CD14-positive monocyte (primary cell): ENCODE data around the gene TAF1A. TPM values are rescaled to one million over a fixed set of nuclear protein-coding genes. Genes with fewer than 3 reads are reported as not detected.

ENCODE experiments used
- DNase-seq, 3 donors: peaks; one replicate each; pipeline ENCODE4 v3.0.0-alpha.2; 2011 to 2022
- H2AFZ ChIP-seq: 2 replicates; pipeline ENCODE4 v1.6.0; 2012; ENCODE audit warnings: mild to moderate bottlenecking, low read depth, low read length, inconsistent platforms; ENCODE audit not compliant: insufficient read depth, poor library complexity, severe bottlenecking
- H3K27ac ChIP-seq, 2 donors: 1 replicate in 1 of 2; 2 replicates in 1 of 2; pipeline ENCODE4 v1.5.1; 2012 to 2013; ENCODE audit warnings: low read length in 2 of 2, control low read depth in 1 of 2, inconsistent platforms in 1 of 2, low read depth in 1 of 2, mild to moderate bottlenecking in 1 of 2
- H3K27me3 ChIP-seq, 2 donors: one replicate each; pipeline versions ENCODE4 v1.6.0 to v1.6.1; 2011 to 2013; ENCODE audit warnings: low read length in 2 of 2; ENCODE audit not compliant: control insufficient read depth in 2 of 2, insufficient read depth in 2 of 2
- H3K36me3 ChIP-seq, 2 donors: replicated peaks in 1 of 2; 1 replicate in 1 of 2; 2 replicates in 1 of 2; pipeline versions ENCODE4 v1.5.1 to v1.6.1; 2012 to 2013; ENCODE audit warnings: low read length in 2 of 2, control low read depth in 1 of 2, inconsistent platforms in 1 of 2, mild to moderate bottlenecking in 1 of 2; ENCODE audit not compliant: insufficient read depth in 2 of 2, control insufficient read depth in 1 of 2
- H3K4me1 ChIP-seq, 2 donors: 1 replicate in 1 of 2; 2 replicates in 1 of 2; pipeline versions ENCODE4 v1.5.1 to v1.6.1; 2012 to 2013; ENCODE audit warnings: low read length in 2 of 2, control low read depth in 1 of 2, inconsistent platforms in 1 of 2, mild to moderate bottlenecking in 1 of 2, moderate library complexity in 1 of 2; ENCODE audit not compliant: insufficient read depth in 2 of 2, control insufficient read depth in 1 of 2
- H3K4me2 ChIP-seq: replicated peaks from 2 replicates; pipeline ENCODE3; 2012; ENCODE audit warnings: low read length, moderate library complexity, mild to moderate bottlenecking; ENCODE audit not compliant: poor library complexity, severe bottlenecking; ENCODE audit errors: extremely low read depth
- H3K4me3 ChIP-seq, 3 experiments: fragments of 200-600 bp in 1 of 3; sonication (generic) in 1 of 3; replicated peaks in 1 of 3; 1 replicate in 2 of 3; 2 replicates in 1 of 3; pipeline ENCODE4 v1.5.1; 2011 to 2013; ENCODE audit warnings: low read length in 3 of 3, mild to moderate bottlenecking in 3 of 3, control low read depth in 2 of 3, low read depth in 2 of 3, inconsistent platforms in 1 of 3, moderate library complexity in 1 of 3
- H3K79me2 ChIP-seq: 2 replicates; pipeline ENCODE4 v1.6.0; 2012; ENCODE audit warnings: mild to moderate bottlenecking, control low read depth, inconsistent platforms, low read length, moderate library complexity; ENCODE audit not compliant: insufficient read depth
- H3K9ac ChIP-seq: 2 replicates; pipeline ENCODE4 v1.6.0; 2017; ENCODE audit warnings: low read length, mild to moderate bottlenecking; ENCODE audit not compliant: insufficient read depth, poor library complexity, severe bottlenecking
- H3K9me3 ChIP-seq, 2 donors: replicated peaks in 1 of 2; 1 replicate in 1 of 2; 2 replicates in 1 of 2; pipeline versions ENCODE4 v1.5.1 to v1.6.1; 2012 to 2013; ENCODE audit warnings: low read length in 2 of 2, control low read depth in 1 of 2; ENCODE audit not compliant: control insufficient read depth in 1 of 2, insufficient read depth in 1 of 2
- H4K20me1 ChIP-seq: 2 replicates; pipeline ENCODE4 v1.6.0; 2012; ENCODE audit warnings: mild to moderate bottlenecking, low read length, control low read depth, moderate library complexity; ENCODE audit not compliant: insufficient read depth
- H3K27ac Mint-ChIP-seq, 7 donors: one replicate each; pipeline ENCODE4 v1.8.0; 2020; ENCODE audit warnings: mild to moderate bottlenecking in 7 of 7, mixed read lengths in 7 of 7, moderate library complexity in 6 of 7, inconsistent platforms in 2 of 7
- H3K27me3 Mint-ChIP-seq, 3 donors: one replicate each; pipeline ENCODE4 v1.8.0; 2021 to 2022; ENCODE audit warnings: low read depth in 3 of 3, mild to moderate bottlenecking in 3 of 3, mixed read lengths in 3 of 3, moderate library complexity in 3 of 3, inconsistent platforms in 1 of 3
- H3K36me3 Mint-ChIP-seq, 2 donors: one replicate each; pipeline ENCODE4 v1.8.0; 2020; ENCODE audit warnings: mixed read lengths in 2 of 2, inconsistent platforms in 1 of 2, mild to moderate bottlenecking in 1 of 2
- H3K4me1 Mint-ChIP-seq: one replicate; pipeline ENCODE4 v1.8.0; 2020; ENCODE audit warnings: mild to moderate bottlenecking, mixed read lengths
- H3K4me3 Mint-ChIP-seq, 2 donors: one replicate each; pipeline ENCODE4 v1.8.0; 2020; ENCODE audit warnings: mild to moderate bottlenecking in 2 of 2, mixed read lengths in 2 of 2, moderate library complexity in 1 of 2
- H3K9me3 Mint-ChIP-seq, 7 donors: one replicate each; pipeline ENCODE4 v1.8.0; 2020 to 2022; ENCODE audit warnings: mixed read lengths in 7 of 7, mild to moderate bottlenecking in 6 of 7, moderate library complexity in 6 of 7, inconsistent platforms in 2 of 7
- CTCF ChIP-seq: fragments of 200-600 bp; IDR thresholded peaks from one replicate; pipeline ENCODE4 v1.8.0; 2022; ENCODE audit warnings: antibody characterized with exemption, mild to moderate bottlenecking
- WGBS: methylation state at CpG from one replicate; pipeline ENCODE4 v1.1.5; 2013; ENCODE audit warnings: missing lambda C conversion rate; ENCODE audit not compliant: insufficient coverage; 5-methylcytosine and 5-hydroxymethylcytosine counted together
- intact Hi-C, 2 donors: fragments of 100-400 bp; cut with micrococcal nuclease; formaldehyde crosslinking; loops; one replicate each; pipeline versions ENCODE4 v1.15.0 to v1.15.1; 2023
- polyA plus RNA-seq, 3 donors: library from polyadenylated mRNA; depleted of rRNA in 1 of 3; unstranded in 2 of 3; stranded (reverse) in 1 of 3; fragments of 300-500 nt in 2 of 3; fragments of >200 nt in 1 of 3; fragmentation: Illumina TruSeq in 2 of 3; gene quantifications; 1 replicate in 2 of 3; 2 replicates in 1 of 3; pipeline ENCODE4 v1.2.3, GENCODE V29; 2012 to 2021

The TAF1A gene
- polyA plus RNA-seq, 3 donors: 1.3 to 5.1 (median 2.5) TPM

GRCh38 chr1:222617367-222617951, 27.7 kb upstream of the TAF1A start:
- intact Hi-C loops: no loop called here
- H2AFZ ChIP-seq: peak overlapping the region; percentile 84
- TF ChIP-seq CTCF: no peak
- H3K79me2 ChIP-seq: peaks cover 11% of the 10 kb centered on the region
- H3K9ac ChIP-seq: peak overlapping the region; percentile 35
- H3K4me2 ChIP-seq: peak overlapping the region; percentile 79
- Mint-ChIP-seq H3K36me3 (peaks cover 12 to 15% of the 10 kb centered on the region in 2 donors), H3K9me3 (peaks cover 0 to 4% (median 2%) of the 10 kb centered on the region in 7 donors), H3K27me3 (peaks cover 8 to 23% (median 12%) of the 10 kb centered on the region in 3 donors), H3K4me1 (peaks cover 21% of the 10 kb centered on the region), H3K4me3 (peak overlapping the region; percentile 88 to 93), H3K27ac (peak overlapping the region; percentile 57 to 92 (median 78))
- peak overlapping the region in 1 of 2 donors; percentile 30 for H3K27ac ChIP-seq
- H3K4me3 ChIP-seq: peak overlapping the region; percentile 48 to 83 (median 61)
- no peaks in the 10 kb centered on the region for H4K20me1 ChIP-seq
- WGBS: 1% methylated on average over 18 of the region's 37 CpGs
- no peaks in the 10 kb centered on the region for H3K9me3 ChIP-seq
- H3K36me3 ChIP-seq: peaks cover 6 to 15% of the 10 kb centered on the region in 2 donors
- H3K27me3 ChIP-seq: peaks cover 8 to 29% of the 10 kb centered on the region in 2 donors
- DNase-seq: peak; percentile 80 to 87 (median 84)
- H3K4me1 ChIP-seq: peaks cover 15 to 19% of the 10 kb centered on the region in 2 donors

DNA sequence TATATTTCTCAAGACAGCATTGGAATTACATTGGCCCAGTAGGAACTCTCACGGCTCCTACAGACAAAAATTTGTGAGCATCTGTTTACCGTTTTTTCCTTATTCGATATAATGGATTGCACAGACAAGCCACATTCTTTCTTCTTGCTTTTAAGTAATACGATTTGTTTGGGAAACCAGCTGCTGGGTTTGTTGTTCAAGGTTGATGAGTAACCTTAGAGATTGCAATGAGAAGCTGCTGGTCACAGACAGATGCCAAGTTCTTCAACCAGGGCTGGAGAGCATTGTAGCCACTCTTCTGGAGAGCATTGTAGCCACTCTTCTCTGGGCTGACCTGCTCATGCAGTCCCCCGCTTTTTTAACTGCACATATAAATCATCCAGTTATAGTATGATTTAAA, 26.8 kb upstream of the TAF1A start:
- H3K27ac Mint-ChIP-seq: no peak overlapping the region
- peaks cover 0 to 5% (median 2%) of the 10 kb centered on the region in 7 donors for H3K9me3 Mint-ChIP-seq
- H3K4me2 ChIP-seq: no peak overlapping the region
- peaks cover 8 to 32% of the 10 kb centered on the region in 2 donors for H3K27me3 ChIP-seq
- H3K4me1 Mint-ChIP-seq: peaks cover 21% of the 10 kb centered on the region
- TF ChIP-seq CTCF: no peak
- no peak overlapping the region for H3K4me3 ChIP-seq
- peaks cover 8 to 27% (median 15%) of the 10 kb centered on the region in 3 donors for H3K27me3 Mint-ChIP-seq
- H4K20me1 ChIP-seq: no peaks in the 10 kb centered on the region
- 94% methylated on average over 2 of the region's 5 CpGs for WGBS
- no peak overlapping the region for H3K27ac ChIP-seq
- H3K36me3 ChIP-seq: peaks cover 0 to 5% of the 10 kb centered on the region in 2 donors
- H3K79me2 ChIP-seq: peaks cover 11% of the 10 kb centered on the region
- no peak overlapping the region for H3K9ac ChIP-seq
- no peak for DNase-seq
- intact Hi-C loops: no loop called here
- H2AFZ ChIP-seq: peak overlapping the region; percentile 84
- H3K9me3 ChIP-seq: no peaks in the 10 kb centered on the region
- peaks cover 6 to 7% of the 10 kb centered on the region in 2 donors for H3K36me3 Mint-ChIP-seq
- peaks cover 15 to 19% of the 10 kb centered on the region in 2 donors for H3K4me1 ChIP-seq
- no peak overlapping the region for H3K4me3 Mint-ChIP-seq
